Measurements from ENCODE around the gene IQGAP2.
"Not testable (repeated sequence)": the region's sequence is repeated elsewhere in the genome, so short reads cannot be mapped to it uniquely, and the experiment has no call there.

IQGAP2 gene, protein sequence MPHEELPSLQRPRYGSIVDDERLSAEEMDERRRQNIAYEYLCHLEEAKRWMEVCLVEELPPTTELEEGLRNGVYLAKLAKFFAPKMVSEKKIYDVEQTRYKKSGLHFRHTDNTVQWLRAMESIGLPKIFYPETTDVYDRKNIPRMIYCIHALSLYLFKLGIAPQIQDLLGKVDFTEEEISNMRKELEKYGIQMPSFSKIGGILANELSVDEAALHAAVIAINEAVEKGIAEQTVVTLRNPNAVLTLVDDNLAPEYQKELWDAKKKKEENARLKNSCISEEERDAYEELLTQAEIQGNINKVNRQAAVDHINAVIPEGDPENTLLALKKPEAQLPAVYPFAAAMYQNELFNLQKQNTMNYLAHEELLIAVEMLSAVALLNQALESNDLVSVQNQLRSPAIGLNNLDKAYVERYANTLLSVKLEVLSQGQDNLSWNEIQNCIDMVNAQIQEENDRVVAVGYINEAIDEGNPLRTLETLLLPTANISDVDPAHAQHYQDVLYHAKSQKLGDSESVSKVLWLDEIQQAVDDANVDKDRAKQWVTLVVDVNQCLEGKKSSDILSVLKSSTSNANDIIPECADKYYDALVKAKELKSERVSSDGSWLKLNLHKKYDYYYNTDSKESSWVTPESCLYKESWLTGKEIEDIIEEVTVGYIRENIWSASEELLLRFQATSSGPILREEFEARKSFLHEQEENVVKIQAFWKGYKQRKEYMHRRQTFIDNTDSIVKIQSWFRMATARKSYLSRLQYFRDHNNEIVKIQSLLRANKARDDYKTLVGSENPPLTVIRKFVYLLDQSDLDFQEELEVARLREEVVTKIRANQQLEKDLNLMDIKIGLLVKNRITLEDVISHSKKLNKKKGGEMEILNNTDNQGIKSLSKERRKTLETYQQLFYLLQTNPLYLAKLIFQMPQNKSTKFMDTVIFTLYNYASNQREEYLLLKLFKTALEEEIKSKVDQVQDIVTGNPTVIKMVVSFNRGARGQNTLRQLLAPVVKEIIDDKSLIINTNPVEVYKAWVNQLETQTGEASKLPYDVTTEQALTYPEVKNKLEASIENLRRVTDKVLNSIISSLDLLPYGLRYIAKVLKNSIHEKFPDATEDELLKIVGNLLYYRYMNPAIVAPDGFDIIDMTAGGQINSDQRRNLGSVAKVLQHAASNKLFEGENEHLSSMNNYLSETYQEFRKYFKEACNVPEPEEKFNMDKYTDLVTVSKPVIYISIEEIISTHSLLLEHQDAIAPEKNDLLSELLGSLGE (N-terminal part only)

DNA sequence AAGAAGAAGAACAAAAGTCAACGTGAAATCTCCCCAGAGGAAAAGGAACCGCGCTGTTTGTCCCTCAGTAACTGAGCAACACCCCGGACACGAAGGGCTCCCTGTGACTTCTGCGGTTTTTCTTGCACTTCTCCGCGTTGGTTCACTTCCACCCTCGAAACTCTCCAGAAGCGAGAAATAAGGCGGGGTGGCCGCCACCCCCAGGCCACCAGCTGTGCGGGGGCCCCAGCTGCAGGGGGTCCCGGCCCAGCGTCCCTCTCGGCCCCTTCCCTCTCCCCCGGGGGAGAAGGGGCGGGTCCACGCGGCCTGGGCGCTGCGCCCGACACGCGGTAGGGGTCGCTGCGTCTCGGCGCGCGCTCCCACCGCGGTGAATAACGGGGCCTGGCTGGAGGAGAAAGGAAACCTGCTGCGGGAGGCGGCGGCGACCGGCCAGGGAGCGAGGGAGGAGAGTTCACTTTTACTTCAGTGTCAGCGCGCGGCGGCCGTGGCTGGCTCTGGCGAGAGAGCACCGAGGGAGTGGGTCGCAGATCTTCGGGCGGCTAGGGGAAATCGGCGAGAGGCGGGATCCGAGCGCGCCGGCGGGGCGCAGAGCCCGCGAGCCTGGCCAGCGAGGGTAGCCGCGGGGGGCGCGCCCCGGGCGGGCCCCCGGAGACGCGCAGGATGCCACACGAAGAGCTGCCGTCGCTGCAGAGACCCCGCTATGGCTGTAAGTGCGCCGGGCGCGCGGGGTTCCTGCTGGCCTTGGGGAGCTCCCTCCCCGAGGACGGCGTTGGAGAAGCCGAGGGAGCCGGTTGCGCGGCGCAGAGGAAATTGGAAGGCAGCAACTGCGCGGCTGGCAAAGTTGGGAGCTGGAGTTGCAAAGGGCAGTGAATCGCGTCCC, at the start of gene IQGAP2:
IQGAP2 (plus strand) TSS at position 400 of the 880 bp plus-strand sequence; CDS start at position 661, 261 bp downstream.
- DNase-seq = peak; percentile 88

DNA sequence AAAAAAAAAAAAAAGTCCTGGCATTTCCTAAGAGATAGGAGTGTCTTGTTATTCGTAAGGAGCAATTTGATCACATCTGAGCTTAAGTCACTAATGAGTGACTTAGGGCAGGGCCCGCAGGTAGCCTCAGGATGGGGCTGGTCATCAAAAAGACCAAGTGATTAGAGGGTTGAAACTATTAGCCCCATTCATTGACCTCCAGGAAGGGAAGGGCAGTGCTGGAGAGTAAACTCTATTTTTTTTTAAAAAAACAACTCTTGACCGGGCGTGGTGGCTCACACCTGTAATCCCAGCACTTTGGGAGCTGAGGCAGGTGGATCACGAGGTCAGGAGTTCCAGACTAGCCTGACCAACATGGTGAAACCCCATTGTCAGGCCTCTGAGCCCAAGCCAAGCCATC, 46.2 kb upstream of the IQGAP2 start:
- no peak for DNase-seq

DNA sequence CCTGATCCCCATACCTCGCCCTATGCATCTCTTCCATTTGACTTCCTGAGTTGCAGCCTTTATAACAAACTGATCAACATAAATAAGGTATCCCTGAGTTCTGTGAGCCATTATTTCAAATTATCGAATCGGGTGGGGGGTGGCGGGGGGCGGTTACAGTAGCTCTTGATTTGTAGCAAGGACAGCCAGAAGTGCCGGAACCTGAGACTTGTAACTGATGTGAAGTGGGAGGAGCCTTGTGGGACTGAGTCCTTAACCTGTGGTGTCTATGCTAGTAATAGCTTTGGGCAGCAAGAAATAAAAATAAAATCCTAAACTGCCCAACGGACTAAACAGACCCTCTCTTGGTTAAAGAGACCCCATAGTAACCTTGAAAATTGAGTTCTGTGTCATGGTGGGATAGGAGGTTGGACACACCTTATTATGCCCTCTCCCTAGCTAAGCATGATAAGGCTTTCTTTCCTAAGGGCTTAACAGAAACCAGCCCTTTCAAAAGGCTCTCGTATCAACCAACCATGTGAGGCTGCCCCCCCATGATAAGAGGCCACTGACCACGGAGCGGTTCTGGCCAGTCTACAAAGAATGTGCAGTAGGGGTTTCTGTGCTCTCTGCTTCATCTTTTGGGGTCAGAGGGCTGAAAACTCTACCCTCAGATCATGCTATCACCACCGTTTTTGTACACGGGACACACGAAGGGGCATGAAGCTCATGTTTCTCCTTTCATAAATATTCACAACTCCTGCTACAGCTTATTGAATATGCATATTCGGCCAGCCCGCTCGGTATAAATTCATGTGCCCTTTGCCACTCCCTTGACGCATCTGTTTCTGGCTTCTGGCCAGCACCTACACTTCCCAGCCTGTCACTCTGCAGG, 39.5 kb upstream of the IQGAP2 start:
- no peak for DNase-seq

DNA sequence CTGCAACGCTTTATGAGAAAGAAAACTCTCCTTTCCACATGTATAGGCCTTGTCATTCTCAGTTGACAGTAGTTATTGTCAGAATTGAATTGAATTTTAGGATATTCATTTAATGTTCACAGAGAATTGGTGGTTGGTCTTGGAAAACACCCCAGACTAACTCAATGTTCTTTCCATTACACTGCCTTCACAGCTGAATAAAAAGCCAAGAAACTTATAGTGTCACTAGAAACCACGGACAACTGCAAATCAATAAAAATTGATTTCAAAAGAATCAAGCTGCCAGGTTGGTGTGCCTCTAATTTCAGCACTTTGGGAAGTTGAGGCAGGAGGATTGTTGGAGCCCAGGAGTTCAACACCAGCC, 38.9 kb upstream of the IQGAP2 start:
- no peak for DNase-seq

DNA sequence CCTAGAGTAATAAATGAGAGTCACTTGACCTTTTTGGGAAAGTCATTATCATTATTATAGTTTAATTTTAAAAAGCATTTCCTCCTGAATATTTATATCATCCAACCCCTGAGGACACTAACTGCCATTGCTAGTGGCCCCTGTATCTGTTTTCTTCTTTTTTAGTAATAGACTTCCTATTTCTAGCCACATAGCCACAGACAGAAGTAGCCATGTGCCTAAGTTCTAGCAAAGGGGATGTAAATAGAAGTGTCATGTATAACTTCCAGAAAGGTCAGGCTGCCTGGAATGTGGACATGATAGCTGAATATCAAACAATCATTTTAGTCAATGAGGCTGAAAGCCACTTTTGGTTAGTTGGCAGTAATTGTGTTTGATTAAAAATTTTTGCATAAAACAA, 37.5 kb upstream of the IQGAP2 start:
- DNase-seq = no peak

DNA sequence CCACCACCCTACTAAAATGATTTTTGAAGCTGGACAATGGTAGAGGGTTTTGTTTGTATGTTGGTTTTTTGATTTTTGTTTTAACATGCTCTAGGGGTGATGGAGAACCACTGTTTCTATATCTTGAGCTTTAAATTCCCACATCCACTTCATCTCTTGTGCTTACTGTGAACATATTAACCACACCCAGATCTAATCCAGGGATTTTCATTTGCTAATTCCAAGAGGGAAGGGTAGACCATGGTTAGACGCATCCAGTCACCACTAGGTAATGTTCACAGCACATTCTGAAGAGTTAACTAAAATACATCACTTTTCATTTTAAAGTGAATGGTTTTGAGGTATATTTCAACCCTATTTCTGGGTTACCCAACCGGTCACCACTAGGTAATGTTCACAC, 36.5 kb upstream of the IQGAP2 start:
- DNase-seq = no peak

DNA sequence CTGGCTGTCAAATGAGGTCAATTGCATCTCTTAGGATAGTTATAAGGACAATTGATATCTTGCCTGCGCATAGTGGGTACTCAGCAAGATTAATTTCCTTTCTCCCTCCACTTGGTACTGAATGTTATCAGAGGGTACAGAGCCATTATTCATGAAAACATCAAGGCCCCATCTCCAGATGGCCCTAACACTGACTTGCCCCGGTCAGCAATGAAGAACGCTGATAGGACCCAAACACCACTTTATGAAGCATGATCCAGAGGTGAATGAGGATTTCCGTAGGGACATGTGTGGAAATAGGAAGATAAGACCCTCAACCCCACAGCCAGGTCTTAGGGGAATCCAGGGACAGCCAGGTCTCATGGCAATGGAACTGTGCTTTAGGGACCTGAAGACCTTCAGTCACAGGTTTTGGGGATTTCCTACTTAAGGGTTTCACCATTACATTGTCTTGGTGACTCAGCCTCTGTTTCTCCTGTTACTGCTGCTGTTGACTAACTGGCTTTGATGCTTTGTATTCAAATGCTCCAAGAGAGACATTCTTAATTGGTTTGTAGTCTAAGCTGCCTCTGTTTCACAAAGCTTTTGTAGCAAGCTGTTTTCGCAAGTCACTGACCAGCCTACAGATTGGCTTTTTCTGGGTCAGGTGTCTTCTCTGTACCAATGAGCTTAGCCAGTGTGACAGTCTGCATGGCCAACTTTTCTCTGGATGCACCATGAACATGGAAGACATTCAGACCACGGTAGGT, 35.3 kb upstream of the IQGAP2 start:
- DNase-seq = no peak

DNA sequence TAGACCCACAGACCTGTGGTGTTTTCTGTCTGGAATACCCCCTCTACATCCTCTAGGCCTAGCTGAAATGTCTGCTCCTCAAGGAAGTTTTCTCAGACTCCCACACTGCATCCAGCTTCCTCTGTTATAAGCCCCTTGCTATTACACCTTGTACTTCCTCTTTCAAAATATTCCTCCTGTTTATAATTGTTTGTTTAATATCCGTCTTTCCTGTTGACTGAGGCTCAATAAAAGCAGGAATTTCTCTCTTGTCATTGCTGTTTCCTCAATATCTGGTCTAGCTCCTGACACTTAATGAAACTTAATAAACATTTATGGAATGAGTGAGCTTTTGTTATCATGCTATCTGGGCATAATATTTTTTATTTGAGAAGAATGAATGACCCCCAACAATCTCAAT, 34.1 kb upstream of the IQGAP2 start:
- DNase-seq = no peak

DNA sequence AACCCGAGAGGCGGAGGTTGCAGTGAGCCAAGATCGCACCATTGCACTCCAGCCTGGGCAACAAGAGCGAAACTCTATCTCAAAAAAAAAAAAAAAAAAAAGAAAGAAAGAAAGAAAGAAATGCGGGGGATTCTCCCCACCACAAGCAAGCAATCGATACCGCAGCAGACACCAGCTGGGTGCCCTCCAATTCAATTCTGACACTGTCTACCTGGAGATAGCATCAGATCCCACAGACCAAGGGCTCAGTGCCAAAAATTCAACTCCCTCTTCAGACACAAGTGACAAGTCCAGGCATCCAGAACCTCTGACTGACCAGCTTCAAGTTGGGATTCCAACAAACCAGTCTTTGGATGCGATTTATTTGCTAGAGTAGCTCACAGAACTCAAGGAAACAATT, 33.4 kb upstream of the IQGAP2 start:
- DNase-seq = not testable (repeated sequence)

DNA sequence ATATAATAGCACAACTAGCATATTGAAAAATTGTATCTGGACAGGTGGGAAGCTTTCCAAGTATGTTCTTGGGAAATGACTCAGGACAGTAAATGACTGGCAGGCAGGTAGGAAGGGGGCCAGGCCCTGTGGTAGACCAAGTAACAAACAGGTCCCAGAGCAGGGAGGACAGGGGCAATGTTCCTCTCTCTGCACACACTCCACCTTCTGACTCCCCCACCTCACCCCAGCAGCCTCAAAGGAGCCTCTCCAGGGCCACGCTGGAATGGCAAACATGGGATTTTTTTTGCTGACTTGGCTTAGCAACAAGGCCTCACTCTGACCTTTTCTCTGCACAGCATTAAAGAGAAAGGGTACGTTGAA, 31.1 kb upstream of the IQGAP2 start:
- DNase-seq = no peak

DNA sequence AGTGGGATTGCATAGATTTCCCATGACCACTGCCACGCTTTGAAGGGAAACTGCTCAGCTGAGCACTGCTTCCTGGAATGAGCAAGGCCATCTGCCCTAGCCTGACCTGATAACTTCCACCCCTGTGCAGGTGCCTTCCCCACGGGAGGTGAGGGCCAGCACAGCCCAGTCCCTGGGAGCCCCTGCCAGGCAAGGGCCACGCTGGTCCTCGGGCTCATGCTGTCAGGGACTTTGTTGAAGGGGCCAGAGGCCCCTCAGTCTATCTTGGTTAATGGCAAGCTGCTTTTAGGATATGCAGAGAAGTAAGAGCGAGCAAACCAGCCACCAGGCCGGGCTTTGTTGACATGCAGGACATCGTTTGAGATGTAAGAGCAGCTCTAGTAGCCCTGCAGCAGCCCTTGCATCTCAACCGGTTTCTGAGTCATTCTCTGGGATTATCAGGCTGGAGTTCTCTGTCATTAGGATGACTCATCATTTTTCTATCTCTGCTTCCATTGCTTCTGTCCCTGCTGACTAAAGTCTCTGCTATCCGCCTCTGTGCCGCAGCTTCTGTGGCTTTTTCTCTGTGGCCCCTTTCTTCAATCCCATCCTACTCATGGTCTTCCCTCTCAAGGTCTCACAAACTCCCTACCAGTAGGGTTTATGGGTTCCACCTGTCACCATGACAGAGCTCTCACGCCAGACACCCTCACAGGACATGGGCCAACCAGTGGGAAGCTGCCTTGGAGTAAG, 30.6 kb upstream of the IQGAP2 start:
- no peak for DNase-seq

DNA sequence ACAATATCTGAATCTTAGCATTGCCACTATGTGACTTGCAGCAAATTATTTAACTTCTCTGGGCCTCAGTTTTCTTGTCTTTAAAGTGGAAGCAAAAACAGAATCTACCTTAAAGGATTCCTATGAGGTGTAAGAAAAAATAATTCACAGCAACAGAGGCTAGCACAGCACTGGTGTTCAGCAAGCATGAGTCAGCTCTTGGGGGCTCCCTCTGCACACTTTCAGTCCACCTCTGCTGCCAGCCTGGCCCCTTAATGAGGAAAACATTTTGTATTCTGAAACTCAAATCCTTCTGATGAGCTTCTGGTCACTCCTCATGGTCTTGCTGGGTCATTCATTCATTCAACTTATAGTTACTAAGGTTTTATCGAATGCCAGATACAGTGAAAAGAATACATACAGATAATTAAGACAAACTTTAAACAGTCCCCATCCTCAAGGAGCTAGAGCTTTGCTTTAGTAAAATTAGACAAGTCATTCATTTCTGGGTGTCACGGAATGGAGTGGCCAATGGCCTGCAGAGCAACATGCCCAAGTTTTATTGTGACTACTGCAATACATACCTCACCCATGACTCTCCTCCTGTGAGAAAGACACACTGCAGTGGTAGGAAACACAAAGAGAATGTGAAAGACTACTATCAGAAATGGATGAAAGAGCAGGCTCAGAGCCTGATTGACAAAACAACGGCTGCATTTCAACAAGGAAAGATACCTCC, 26.8 kb upstream of the IQGAP2 start:
- DNase-seq = no peak

DNA sequence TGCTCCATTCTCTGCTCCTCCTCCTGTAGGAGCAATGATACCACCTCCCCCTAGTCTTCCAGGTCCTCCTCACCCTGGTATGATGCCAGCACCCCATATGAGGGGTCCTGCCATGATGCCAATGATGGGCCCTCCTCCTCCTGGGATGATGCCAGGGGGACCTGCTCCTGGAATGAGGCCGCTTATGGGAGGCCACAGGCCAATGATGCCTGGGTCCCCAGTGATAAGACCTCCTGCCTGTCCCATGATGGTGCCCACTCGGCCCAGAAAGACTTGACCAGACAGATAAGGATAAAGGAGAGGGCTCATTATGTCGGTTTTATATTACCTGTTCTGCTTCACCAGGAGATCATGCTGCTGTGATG, 26.2 kb upstream of the IQGAP2 start:
- no peak for DNase-seq

DNA sequence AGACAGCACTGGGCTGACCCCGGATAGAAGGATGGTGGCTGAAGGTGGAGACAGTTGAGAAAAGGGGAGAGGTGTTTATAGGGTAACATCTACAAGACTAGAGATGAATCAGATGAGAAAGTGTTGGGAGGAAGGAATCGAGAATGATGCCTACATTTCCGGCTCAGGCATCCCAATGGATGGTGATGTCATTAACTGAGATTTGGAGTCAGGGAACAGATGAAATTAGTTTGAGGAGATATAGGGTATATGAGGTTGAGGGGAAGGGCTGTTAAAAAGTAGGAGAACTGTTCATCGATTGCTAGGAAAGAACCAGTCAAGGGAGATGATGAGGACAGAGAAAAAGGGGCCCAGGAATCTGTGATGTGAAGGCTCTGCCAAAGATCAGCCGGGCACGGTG, 24.7 kb upstream of the IQGAP2 start:
- DNase-seq = no peak

DNA sequence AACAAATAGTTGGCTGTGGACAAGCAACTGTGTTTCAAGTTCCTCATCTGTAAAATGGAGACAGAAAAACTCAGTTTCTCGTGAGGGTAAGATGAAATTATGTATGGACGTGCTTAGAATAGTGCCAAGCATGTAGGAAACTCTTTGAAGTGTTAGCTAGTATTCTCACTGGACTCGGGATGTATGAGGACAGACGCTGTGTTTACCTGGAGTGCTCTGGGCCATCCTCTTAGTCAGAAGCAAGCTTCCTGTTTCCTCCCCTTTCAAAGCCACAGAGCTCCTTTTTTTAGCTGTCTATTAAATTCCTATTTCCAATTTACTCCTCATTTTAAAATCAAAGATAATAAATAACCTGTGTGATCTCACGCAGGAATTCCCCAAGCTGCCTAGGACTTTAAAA, 23.8 kb upstream of the IQGAP2 start:
- DNase-seq = peak; percentile 19

DNA sequence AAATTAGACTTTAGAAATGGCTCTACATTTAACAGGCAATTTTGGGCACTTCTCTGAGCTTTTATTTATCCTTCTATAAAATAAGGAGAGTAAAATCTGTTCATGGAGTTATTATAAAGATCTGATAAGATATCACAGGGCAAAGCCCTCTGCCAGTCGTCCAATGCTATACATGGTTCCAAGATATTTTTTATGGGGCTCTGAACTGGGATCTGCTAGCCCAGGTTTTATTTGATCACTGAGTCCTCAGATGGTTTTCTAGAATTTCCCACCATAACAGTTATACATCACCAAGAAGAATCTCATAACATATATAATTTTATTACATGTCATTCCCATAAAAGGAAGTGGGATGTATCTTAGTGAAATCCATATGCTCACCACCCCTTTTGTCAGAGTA, 23.2 kb upstream of the IQGAP2 start:
- DNase-seq = no peak

DNA sequence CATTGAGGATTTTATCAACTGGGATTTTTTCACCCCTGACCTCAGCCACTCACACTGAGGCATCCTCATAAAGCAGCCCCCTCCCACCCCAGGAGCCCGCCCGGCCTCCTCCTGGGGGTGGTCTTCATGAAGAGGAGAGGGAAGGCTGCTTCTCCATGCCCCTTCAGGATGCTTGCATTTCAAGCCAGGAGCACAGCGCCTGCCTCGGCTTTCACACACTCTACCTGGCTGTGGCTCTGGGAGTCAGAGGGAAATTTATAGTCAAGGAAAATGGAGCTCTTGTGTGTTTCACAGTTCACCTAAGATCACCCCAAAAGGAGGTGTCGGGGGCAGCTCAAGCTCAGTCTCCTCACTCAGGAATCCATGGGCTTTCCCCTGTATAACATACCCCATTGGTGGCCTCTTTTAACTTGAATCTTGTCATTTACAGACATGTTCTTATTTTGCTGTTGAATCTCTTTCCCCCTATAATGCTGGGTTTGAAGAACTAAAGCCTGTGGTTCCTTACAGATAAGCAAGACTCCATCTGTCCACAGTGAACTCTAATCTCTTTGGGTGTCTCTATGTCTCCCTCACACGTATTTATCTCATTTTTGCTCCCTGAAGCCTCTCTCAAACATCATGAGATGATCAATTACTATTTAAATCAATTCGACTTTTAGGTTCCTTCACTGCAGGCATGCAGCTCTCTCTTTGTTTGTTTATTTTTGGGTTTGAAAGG, 22.6 kb upstream of the IQGAP2 start:
- no peak for DNase-seq

DNA sequence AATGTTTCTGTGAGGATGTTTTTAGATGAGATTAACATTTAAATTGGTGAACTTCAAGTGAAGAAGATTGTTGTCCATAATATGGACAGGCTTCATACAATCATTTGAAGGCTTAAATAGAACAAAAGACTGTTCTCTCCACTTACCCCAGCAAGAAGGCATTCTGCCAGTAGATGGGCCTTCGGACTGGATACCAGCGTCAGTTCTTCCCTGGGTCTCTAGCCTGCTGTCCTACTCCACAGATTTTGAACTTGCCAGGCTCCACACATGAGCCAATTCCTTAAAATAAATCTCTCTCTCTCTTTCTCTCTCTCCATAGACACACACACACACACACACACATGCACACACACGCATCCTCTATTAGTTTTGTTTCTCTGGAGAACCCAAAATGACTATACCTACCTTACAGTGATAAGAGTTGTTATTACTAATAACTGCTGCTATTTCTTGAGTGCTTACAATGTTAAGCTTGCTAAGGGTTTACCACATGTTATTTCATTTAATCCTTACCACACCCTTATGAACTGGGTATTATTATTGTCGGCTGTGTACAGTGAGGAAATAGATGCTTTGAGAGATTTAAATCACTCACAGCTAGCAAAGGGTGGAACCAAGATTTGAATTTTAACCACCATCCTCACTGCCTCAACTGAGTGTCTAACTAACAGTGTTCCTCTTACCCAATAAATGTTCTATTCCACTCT, 19.8 kb upstream of the IQGAP2 start:
- DNase-seq = no peak

Measured in CD4-positive, alpha-beta T cell treated with Interleukin-10 for 1 hour (primary cell).